Chondrocyte (in vitro differentiated cells): ENCODE results near the gene ARHGEF40. TPM values are rescaled to one million over a fixed set of nuclear protein-coding genes. Genes with fewer than 3 reads are reported as not detected.

Experiments
- DNase-seq: peaks from one replicate; pipeline ENCODE4 v3.0.0; 2021; ENCODE audit warnings: mixed read lengths, low spot score
- H3K27ac Mint-ChIP-seq: one replicate; pipeline ENCODE4 v1.8.0; 2021; ENCODE audit warnings: mild to moderate bottlenecking, moderate library complexity, mixed read lengths; ENCODE audit not compliant: unreplicated experiment
- H3K27me3 Mint-ChIP-seq: 2 replicates; pipeline ENCODE4 v1.8.0; 2021; ENCODE audit warnings: low read depth, mixed read lengths
- H3K36me3 Mint-ChIP-seq: 2 replicates; pipeline ENCODE4 v1.8.0; 2021; ENCODE audit warnings: low read depth, mixed read lengths
- H3K4me1 Mint-ChIP-seq: 2 replicates; pipeline ENCODE4 v1.8.0; 2021; ENCODE audit warnings: low read depth, mild to moderate bottlenecking, mixed read lengths
- H3K4me3 Mint-ChIP-seq: one replicate; pipeline ENCODE4 v1.8.0; 2021; ENCODE audit warnings: mild to moderate bottlenecking, moderate library complexity, mixed read lengths; ENCODE audit not compliant: unreplicated experiment
- H3K9me3 Mint-ChIP-seq: 2 replicates; pipeline ENCODE4 v1.8.0; 2021; ENCODE audit warnings: low read depth, mixed read lengths
- total RNA-seq: library from RNA; stranded (reverse); gene quantifications from 3 replicates; pipeline ENCODE4 v1.2.1, GENCODE V29; 2021
- TF ChIP-seq, protein P1 (sequence below): fragments of 200-600 bp; sonication (generic); IDR thresholded peaks from 2 replicates; pipeline ENCODE4 v1.5.0; 2021; ENCODE audit warnings: antibody characterized with exemption, mild to moderate bottlenecking, moderate library complexity

Gene ARHGEF40
- total RNA-seq, 1 donor from 2014 or later: 90.4 TPM

DNA sequence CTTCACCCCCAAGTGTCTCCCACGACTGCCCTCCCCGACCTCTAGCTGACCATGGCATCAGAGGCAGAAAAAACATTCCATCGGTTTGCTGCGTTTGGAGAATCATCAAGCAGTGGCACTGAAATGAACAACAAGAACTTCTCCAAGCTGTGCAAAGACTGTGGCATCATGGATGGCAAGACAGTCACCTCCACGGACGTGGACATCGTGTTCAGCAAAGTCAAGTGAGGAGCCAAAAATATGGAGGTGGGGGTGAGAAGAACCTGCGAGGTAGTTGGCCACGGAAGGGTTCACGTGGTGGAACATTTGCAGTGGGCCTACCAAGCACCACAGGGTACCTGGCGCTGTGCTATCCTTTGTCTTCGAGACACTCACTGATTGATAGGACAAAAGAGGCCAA lies 39.6 kb upstream of the ARHGEF40 start:
- H3K9me3 Mint-ChIP-seq: no peaks in the 10 kb centered on the region
- H3K36me3 Mint-ChIP-seq: no peaks in the 10 kb centered on the region

DNA sequence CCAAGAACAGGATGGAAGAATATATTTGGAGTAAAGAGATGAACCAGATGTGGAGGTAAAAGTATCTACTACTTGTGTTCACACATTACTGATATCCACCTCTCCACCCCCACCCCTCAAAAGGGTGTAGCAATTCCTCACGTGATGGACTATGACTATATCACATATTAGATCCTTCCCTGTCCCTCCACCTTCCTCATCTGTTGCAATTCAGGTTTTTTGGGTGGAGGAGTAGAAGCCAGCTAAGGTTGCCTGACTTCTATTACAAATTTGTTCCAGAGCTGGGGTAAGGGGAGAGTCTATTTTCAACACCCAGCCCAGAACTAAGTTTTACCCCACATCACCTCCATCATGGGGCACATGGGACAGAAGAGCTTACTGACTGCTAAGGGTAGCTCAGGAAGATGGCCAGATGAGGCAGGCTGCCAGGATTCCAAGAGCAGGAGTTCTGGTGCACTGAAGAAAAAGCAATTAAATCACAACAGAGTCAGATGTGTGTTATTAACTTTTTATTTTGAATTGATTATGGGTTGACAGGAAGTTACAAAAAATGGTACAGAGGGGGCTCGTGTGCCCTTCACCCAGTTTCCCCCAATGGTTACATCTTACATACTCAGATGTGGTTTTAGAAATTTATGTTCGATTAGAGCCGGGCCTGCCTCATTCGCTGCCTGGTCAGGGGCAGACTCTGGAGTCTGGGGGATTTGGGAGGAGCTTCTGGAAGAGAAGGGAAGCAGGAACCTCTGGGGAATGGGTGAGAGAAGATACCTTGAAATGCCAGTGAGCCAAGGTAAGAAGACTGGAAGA lies 37.6 kb upstream of the ARHGEF40 start:
- Mint-ChIP-seq H3K27ac (no peak overlapping the region), H3K4me3 (no peak overlapping the region), H3K27me3 (peaks cover 12% of the 10 kb centered on the region), H3K9me3 (no peaks in the 10 kb centered on the region), H3K4me1 (no peaks in the 10 kb centered on the region), H3K36me3 (no peaks in the 10 kb centered on the region)
- TF ChIP-seq, protein P1, sequence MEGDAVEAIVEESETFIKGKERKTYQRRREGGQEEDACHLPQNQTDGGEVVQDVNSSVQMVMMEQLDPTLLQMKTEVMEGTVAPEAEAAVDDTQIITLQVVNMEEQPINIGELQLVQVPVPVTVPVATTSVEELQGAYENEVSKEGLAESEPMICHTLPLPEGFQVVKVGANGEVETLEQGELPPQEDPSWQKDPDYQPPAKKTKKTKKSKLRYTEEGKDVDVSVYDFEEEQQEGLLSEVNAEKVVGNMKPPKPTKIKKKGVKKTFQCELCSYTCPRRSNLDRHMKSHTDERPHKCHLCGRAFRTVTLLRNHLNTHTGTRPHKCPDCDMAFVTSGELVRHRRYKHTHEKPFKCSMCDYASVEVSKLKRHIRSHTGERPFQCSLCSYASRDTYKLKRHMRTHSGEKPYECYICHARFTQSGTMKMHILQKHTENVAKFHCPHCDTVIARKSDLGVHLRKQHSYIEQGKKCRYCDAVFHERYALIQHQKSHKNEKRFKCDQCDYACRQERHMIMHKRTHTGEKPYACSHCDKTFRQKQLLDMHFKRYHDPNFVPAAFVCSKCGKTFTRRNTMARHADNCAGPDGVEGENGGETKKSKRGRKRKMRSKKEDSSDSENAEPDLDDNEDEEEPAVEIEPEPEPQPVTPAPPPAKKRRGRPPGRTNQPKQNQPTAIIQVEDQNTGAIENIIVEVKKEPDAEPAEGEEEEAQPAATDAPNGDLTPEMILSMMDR: no peak
- DNase-seq: no peak

More for the DNA sequence above, 39.6 kb upstream of the ARHGEF40 start:
- Mint-ChIP-seq H3K4me3 (no peak overlapping the region), H3K27me3 (peaks cover 12% of the 10 kb centered on the region), H3K4me1 (peaks cover 3% of the 10 kb centered on the region), H3K27ac (no peak overlapping the region)
- no peak for DNase-seq
- TF ChIP-seq, protein P1: no peak

DNA sequence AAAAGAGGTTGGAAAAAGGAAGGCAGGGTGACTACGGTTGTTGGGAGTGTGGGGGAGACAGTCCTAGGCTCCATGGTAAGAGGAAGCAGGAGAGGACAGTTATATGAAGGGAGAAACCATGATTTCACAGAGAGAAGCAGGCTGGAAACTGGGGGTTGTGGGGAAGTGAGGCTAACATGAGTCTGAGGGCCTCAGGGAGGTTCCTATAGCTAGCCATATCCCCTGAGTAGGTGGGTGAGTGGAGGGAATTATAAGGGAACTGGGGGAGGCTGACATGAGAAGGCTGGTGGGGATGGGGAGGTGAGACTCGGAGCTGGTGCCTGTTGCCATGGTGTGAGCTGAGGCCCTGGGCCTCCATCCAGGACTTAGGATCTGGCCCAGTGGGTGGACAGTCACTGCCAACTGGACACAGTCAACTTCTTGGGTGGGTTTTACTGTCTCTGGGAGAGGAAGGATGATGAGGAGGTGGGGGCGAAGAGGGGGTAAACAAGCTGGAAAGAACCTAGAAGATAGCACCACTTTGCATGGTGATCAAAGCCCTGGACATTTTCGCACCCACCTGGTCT lies 36.9 kb upstream of the ARHGEF40 start:
- no peaks in the 10 kb centered on the region for H3K36me3 Mint-ChIP-seq
- no peak for DNase-seq
- H3K27ac Mint-ChIP-seq: no peak overlapping the region
- peaks cover 12% of the 10 kb centered on the region for H3K27me3 Mint-ChIP-seq
- no peak overlapping the region for H3K4me3 Mint-ChIP-seq
- peaks cover under 1% of the 10 kb centered on the region for H3K4me1 Mint-ChIP-seq
- H3K9me3 Mint-ChIP-seq: no peaks in the 10 kb centered on the region
- TF ChIP-seq, protein P1: no peak

DNA sequence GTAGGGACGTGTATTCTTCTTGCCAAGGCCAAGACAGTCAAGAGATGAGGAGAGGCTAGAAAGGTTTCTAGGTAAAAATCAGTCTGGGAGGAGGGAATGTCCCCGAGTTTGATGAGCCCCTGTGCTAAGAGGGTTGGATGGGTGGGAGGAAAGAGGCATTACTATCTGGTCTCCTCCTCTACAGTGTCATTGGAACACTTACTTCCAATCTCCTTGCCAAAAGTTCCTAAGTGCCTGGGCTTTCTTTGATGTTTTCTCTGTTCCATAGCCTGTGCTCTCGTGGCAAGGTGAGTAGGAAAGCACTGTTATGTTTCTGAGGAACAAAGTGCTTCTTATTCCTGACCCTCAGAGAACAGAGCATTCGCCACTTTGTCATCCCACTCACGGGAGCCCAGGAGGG lies 35.4 kb upstream of the ARHGEF40 start, which contains the start of gene RNASE13:
TSS of gene RNASE13 (minus strand) at position 101 of the 400 bp plus-strand sequence. CDS start 519 bp downstream, outside the sequence.
- no peaks in the 10 kb centered on the region for H3K9me3 Mint-ChIP-seq
- H3K36me3 Mint-ChIP-seq: no peaks in the 10 kb centered on the region
- TF ChIP-seq, protein P1: no peak
- no peak for DNase-seq
- H3K4me1 Mint-ChIP-seq: peaks cover 14% of the 10 kb centered on the region
- H3K4me3 Mint-ChIP-seq: no peak within 1 kb of the TSS
- peaks cover 12% of the 10 kb centered on the region for H3K27me3 Mint-ChIP-seq
- H3K27ac Mint-ChIP-seq: no peak within 1 kb of the TSS

GRCh38 chr14:21036751-21037150 lies 33.4 kb upstream of the ARHGEF40 start:
- Mint-ChIP-seq H3K9me3 (no peaks in the 10 kb centered on the region), H3K36me3 (no peaks in the 10 kb centered on the region), H3K4me1 (peaks cover 21% of the 10 kb centered on the region), H3K4me3 (no peak overlapping the region), H3K27ac (no peak overlapping the region), H3K27me3 (peaks cover 7% of the 10 kb centered on the region)
- TF ChIP-seq, protein P1: no peak
- DNase-seq: no peak
